Brain microvascular endothelial cell (primary cell): ENCODE measurements around the gene NRCAM.

ENCODE experiments used
- DNase-seq: peaks from one replicate; pipeline ENCODE4 v3.0.0-alpha.2; 2020
- H3K27ac ChIP-seq: fragments of 250-450 bp; sonication (Bioruptor Pico); 2 replicates; pipeline ENCODE4 v1.5.1; 2020; ENCODE audit warnings: mild to moderate bottlenecking, moderate library complexity
- H3K27me3 ChIP-seq: fragments of 250-450 bp; sonication (Bioruptor Pico); replicated peaks from 2 replicates; pipeline ENCODE4 v1.5.1; 2020; ENCODE audit warnings: mild to moderate bottlenecking
- H3K36me3 ChIP-seq: fragments of 250-450 bp; sonication (Bioruptor Pico); replicated peaks from 2 replicates; pipeline ENCODE4 v1.5.1; 2020; ENCODE audit warnings: mild to moderate bottlenecking
- H3K4me3 ChIP-seq: 2 replicates; pipeline ENCODE4 v1.5.1; 2011; ENCODE audit warnings: low read depth, mild to moderate bottlenecking, control low read depth, low read length, moderate library complexity
- in situ Hi-C: cut with HindIII; loops from 2 replicates; pipeline ENCODE4 v1.10.0; 2017; ENCODE audit warnings: low sequenced_read_pairs, low pct_ligation_motif_present
- TF ChIP-seq, protein P1 (sequence below): IDR thresholded peaks from 2 replicates; pipeline ENCODE4 v1.5.1; 2011; ENCODE audit warnings: low read depth, mild to moderate bottlenecking, moderate library complexity, low read length, control low read depth, inconsistent platforms; ENCODE audit errors: missing control alignments

The NRCAM gene

DNA sequence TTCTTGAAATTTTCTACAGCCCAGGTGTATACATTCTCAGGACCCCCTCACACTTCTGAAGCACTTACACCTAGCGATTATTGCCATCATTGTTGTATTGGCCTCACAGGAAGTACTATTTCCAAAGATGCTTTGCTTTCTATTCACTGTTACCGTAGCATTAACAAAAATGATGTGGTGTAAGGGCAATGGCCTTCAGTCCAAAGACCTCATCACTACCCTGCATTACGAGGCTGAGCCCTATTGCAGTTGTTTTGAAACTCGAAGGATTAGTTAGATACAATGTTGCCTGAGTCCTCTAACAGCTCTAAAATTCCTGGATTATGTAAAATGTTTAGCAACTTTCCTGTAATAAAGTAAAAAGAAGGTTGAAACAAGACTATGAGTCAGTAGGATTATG is 2.9 kb downstream of the NRCAM start:
- Histone ChIP-seq H3K27ac (no peak overlapping the region), H3K4me3 (no peak overlapping the region), H3K27me3 (peaks cover 30% of the 10 kb centered on the region), H3K36me3 (no peaks in the 10 kb centered on the region)
- DNase-seq: no peak
- TF ChIP-seq, protein P1, sequence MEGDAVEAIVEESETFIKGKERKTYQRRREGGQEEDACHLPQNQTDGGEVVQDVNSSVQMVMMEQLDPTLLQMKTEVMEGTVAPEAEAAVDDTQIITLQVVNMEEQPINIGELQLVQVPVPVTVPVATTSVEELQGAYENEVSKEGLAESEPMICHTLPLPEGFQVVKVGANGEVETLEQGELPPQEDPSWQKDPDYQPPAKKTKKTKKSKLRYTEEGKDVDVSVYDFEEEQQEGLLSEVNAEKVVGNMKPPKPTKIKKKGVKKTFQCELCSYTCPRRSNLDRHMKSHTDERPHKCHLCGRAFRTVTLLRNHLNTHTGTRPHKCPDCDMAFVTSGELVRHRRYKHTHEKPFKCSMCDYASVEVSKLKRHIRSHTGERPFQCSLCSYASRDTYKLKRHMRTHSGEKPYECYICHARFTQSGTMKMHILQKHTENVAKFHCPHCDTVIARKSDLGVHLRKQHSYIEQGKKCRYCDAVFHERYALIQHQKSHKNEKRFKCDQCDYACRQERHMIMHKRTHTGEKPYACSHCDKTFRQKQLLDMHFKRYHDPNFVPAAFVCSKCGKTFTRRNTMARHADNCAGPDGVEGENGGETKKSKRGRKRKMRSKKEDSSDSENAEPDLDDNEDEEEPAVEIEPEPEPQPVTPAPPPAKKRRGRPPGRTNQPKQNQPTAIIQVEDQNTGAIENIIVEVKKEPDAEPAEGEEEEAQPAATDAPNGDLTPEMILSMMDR: no peak
- in situ Hi-C loops: loop anchor here (25.0 kb wide), 1 partner anchor 266 kb away; no protein-coding TSS in a partner anchor

- in situ Hi-C loops: loop anchor here (25.0 kb wide), 1 partner anchor 265 kb away; no protein-coding TSS in a partner anchor
- DNase-seq: peak; percentile 47
- Histone ChIP-seq H3K36me3 (no peaks in the 10 kb centered on the region), H3K27ac (no peak overlapping the region), H3K27me3 (peaks cover 25% of the 10 kb centered on the region), H3K4me3 (no peak overlapping the region)
- TF ChIP-seq, protein P1: peak; percentile 80
Observed at GRCh38 chr7:108452707-108453106, 3.5 kb downstream of the NRCAM start.

DNA sequence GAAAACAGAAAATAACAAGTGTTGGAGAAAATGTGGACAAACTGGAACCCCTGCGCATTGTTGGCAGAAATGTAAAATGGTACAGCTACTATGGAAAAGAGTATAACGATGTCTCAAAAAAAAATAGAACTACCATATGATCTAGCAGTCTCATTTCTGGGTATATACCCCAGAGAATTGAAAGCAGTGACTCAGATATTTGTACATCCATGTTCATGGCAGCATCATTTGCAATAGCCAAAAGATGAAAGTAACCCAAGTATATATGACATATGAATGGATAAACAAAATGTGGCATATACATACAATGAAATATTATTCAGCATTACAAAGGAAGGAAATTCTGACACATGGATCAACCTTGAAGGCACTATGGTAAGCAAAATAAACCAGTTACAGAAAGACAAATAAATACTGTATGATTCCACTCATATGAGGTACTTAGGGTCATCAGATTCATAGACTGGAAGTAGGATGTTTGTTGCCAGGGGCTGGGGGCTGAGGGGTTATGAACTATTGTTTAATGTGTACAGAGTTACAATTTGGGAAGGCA is 4.9 kb downstream of the NRCAM start:
- Histone ChIP-seq H3K36me3 (no peaks in the 10 kb centered on the region), H3K27ac (no peak overlapping the region), H3K4me3 (no peak overlapping the region), H3K27me3 (peaks cover 25% of the 10 kb centered on the region)
- no peak for DNase-seq
- TF ChIP-seq, protein P1: no peak
- in situ Hi-C loops: loop anchor here (25.0 kb wide), 1 partner anchor 264 kb away; no protein-coding TSS in a partner anchor

DNA sequence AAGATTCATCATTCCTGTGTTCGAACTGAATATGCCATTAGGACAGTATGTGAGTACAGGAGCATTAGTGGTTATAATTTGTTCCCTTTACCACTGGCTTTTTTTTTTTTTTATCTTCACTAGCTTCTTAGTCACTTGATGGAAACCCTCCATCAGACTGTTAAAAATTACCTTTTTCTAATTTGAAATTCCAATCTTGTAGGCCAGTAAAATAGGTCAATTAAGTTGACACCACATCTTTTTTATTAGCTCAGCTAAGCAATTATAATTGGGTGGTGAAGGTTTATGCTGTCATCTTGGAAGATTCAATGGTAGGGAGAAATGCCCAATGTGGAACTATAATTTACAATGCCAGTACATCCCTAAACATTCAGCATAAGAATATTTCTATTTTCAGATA is 6.1 kb downstream of the NRCAM start:
- H3K27ac ChIP-seq: no peak overlapping the region
- DNase-seq: no peak
- peaks cover 15% of the 10 kb centered on the region for H3K27me3 ChIP-seq
- in situ Hi-C loops: loop anchor here (25.0 kb wide), 1 partner anchor 263 kb away; no protein-coding TSS in a partner anchor
- no peak overlapping the region for H3K4me3 ChIP-seq
- no peaks in the 10 kb centered on the region for H3K36me3 ChIP-seq
- TF ChIP-seq, protein P1: no peak

DNA sequence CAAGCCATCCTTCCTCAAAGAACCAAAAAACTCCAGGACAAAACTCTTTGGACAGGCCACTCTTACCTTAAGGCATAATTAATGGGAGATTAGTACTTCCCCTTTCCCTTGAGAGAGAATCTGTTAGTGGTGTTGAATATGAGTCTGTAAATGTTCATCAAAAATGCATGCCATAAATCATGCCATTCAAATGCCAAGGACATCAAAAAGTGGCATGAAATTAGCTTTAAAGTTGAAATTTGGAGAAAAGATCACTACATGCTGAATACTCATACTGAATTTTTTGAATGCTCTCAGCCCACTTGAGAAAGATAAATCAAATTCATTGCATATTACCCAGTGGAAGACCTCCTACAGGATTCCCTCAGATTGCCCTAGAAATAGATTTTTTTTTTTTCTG is 6.7 kb downstream of the NRCAM start:
- in situ Hi-C loops: no loop called here
- Histone ChIP-seq H3K36me3 (no peaks in the 10 kb centered on the region), H3K27ac (no peak overlapping the region), H3K4me3 (no peak overlapping the region), H3K27me3 (peaks cover 11% of the 10 kb centered on the region)
- no peak for DNase-seq
- TF ChIP-seq, protein P1: no peak
